ENCODE measurements around the gene BACH2. TPM values are rescaled to one million over a fixed set of nuclear protein-coding genes. Genes with fewer than 3 reads are reported as not detected.

The BACH2 gene
- polyA plus RNA-seq, 1 donor from 2014 or later: 45.5 TPM

DNA sequence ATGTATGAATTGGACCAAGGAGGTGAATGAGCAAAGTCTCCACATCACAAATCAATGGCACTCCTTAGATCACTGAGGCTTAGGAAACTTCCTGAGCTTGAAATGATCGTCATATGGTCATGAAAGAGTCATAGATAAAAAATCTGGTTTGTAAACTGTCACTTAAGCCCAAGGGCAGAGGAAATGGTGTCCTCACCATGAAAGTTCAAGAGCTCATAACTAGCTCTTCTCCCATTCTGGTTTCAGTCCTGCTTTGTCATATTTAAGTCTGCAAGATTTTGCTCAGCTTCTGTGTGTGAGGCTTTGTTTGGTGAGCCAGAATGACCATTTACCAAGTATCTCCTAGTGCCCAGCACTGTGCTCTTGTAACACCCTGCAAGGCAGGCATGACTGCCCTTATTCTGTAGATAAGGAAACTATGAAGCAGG lies 341.9 kb downstream of the BACH2 start:
- Histone ChIP-seq H3K27me3 (ENCODE audit: insufficient read depth, low read depth, low read length) (no peaks in the 10 kb centered on the region), H4K20me1 (ENCODE audit: insufficient read depth) (no peaks in the 10 kb centered on the region), H2AFZ (ENCODE audit: low read depth, low read length) (no peak overlapping the region), H3K9me3 (ENCODE audit: low read length) (no peaks in the 10 kb centered on the region), H3K27ac (ENCODE audit: low read length) (no peak overlapping the region), H3K4me3 (ENCODE audit: low read length) (no peak overlapping the region), H3K79me2 (replicated peaks; ENCODE audit: insufficient read depth, low read length) (peaks cover 3% of the 10 kb centered on the region), H3K9me2 (ENCODE audit: insufficient read depth, low read length) (no peaks in the 10 kb centered on the region), H3K9ac (ENCODE audit: low read length) (no peak overlapping the region), H3K4me2 (ENCODE audit: low read length) (no peak overlapping the region), H3K36me3 (ENCODE audit: insufficient read depth, low read length) (no peaks in the 10 kb centered on the region), H3F3A (ENCODE audit: insufficient read depth, low read length, poor library complexity, severe bottlenecking) (no peaks in the 10 kb centered on the region)
- TF ChIP-seq POLR2AphosphoS5 (IDR thresholded peaks at IDR 0.05) (no peak), EZH2 (IDR thresholded peaks at IDR 0.05; ENCODE audit: borderline replicate concordance, insufficient read depth, low read length, poor library complexity, severe bottlenecking) (no peak), CTCF (IDR thresholded peaks at IDR 0.05; ENCODE audit: poor library complexity, severe bottlenecking) (no peak), TAF1 (IDR thresholded peaks at IDR 0.05; ENCODE audit: low read depth) (no peak), RAD21 (conservative IDR thresholded peaks at IDR 0.05) (no peak), SMC3 (conservative IDR thresholded peaks at IDR 0.05; ENCODE audit: poor library complexity) (no peak), EP300 (conservative IDR thresholded peaks at IDR 0.05; ENCODE audit: poor library complexity, severe bottlenecking) (no peak), MXI1 (conservative IDR thresholded peaks at IDR 0.05; ENCODE audit: poor library complexity, severe bottlenecking) (no peak)
- TF ChIP-seq, protein P1, sequence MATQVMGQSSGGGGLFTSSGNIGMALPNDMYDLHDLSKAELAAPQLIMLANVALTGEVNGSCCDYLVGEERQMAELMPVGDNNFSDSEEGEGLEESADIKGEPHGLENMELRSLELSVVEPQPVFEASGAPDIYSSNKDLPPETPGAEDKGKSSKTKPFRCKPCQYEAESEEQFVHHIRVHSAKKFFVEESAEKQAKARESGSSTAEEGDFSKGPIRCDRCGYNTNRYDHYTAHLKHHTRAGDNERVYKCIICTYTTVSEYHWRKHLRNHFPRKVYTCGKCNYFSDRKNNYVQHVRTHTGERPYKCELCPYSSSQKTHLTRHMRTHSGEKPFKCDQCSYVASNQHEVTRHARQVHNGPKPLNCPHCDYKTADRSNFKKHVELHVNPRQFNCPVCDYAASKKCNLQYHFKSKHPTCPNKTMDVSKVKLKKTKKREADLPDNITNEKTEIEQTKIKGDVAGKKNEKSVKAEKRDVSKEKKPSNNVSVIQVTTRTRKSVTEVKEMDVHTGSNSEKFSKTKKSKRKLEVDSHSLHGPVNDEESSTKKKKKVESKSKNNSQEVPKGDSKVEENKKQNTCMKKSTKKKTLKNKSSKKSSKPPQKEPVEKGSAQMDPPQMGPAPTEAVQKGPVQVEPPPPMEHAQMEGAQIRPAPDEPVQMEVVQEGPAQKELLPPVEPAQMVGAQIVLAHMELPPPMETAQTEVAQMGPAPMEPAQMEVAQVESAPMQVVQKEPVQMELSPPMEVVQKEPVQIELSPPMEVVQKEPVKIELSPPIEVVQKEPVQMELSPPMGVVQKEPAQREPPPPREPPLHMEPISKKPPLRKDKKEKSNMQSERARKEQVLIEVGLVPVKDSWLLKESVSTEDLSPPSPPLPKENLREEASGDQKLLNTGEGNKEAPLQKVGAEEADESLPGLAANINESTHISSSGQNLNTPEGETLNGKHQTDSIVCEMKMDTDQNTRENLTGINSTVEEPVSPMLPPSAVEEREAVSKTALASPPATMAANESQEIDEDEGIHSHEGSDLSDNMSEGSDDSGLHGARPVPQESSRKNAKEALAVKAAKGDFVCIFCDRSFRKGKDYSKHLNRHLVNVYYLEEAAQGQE (IDR thresholded peaks at IDR 0.05; ENCODE audit: borderline replicate concordance): no peak

DNA sequence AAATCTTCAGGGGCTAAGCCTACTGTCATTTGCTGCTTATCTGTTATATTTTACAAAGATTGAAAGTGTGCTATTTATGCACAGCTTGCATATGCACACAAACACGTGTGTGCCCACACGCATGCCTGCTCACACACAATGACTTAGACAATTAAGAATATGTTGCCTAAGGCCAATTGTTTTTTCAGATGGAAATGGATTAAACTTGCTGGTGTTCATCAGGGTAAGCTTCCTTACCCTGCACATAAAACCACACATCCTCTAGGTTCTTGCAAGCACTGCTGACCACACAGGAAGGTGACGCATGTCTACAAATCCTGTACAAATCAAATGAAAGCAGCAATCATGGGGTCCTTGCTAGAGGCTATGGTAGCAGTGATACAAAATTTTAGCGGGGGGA lies 344.0 kb downstream of the BACH2 start:
- no peak overlapping the region for H3K9ac ChIP-seq (ENCODE audit: low read length)

More for the DNA sequence above, 344.0 kb downstream of the BACH2 start:
- Histone ChIP-seq H3K9me3 (ENCODE audit: low read length) (no peaks in the 10 kb centered on the region), H2AFZ (ENCODE audit: low read depth, low read length) (no peak overlapping the region), H3K79me2 (replicated peaks; ENCODE audit: insufficient read depth, low read length) (peaks cover 3% of the 10 kb centered on the region), H3K27me3 (ENCODE audit: insufficient read depth, low read depth, low read length) (no peaks in the 10 kb centered on the region), H4K20me1 (ENCODE audit: insufficient read depth) (no peaks in the 10 kb centered on the region), H3K4me2 (ENCODE audit: low read length) (no peak overlapping the region), H3F3A (ENCODE audit: insufficient read depth, low read length, poor library complexity, severe bottlenecking) (no peaks in the 10 kb centered on the region), H3K9me2 (ENCODE audit: insufficient read depth, low read length) (no peaks in the 10 kb centered on the region), H3K27ac (ENCODE audit: low read length) (no peak overlapping the region), H3K36me3 (ENCODE audit: insufficient read depth, low read length) (no peaks in the 10 kb centered on the region), H3K4me3 (ENCODE audit: low read length) (peak overlapping the region; percentile 2)
- TF ChIP-seq, protein P1 (IDR thresholded peaks at IDR 0.05; ENCODE audit: borderline replicate concordance): no peak
- TF ChIP-seq SMC3 (conservative IDR thresholded peaks at IDR 0.05; ENCODE audit: poor library complexity) (no peak), MXI1 (conservative IDR thresholded peaks at IDR 0.05; ENCODE audit: poor library complexity, severe bottlenecking) (no peak), CTCF (IDR thresholded peaks at IDR 0.05; ENCODE audit: poor library complexity, severe bottlenecking) (no peak), EP300 (conservative IDR thresholded peaks at IDR 0.05; ENCODE audit: poor library complexity, severe bottlenecking) (no peak), POLR2AphosphoS5 (IDR thresholded peaks at IDR 0.05) (no peak), TAF1 (IDR thresholded peaks at IDR 0.05; ENCODE audit: low read depth) (no peak), EZH2 (IDR thresholded peaks at IDR 0.05; ENCODE audit: borderline replicate concordance, insufficient read depth, low read length, poor library complexity, severe bottlenecking) (no peak), RAD21 (conservative IDR thresholded peaks at IDR 0.05) (no peak)
